HCT116 (cell line): Measurements from ENCODE around the gene GATAD2A. TPM values are rescaled to one million over a fixed set of nuclear protein-coding genes. Genes with fewer than 3 reads are reported as not detected.

Experiments
- ATAC-seq: fragments of 200-7000 bp; cut with Tn5 transposase; 2 replicates; pipeline ENCODE4 v1.9.1; 2020; ENCODE audit warnings: mild to moderate bottlenecking, moderate library complexity
- BruUV-seq: library from RNA; stranded (reverse); fragments of 400-500 nt; replicated peaks from 2 replicates; lab custom pipeline; 2021; lab: Mats Ljungman, UMichigan
- CTCF ChIA-PET: fragments of 300-600 bp; sonication (Branson Sonifier 250); formaldehyde crosslinking; loops from one replicate; lab custom pipeline; 2021; ENCODE audit warnings: antibody characterized with exemption; lab: Charles Lee
- POLR2A ChIA-PET: fragments of 300-600, 350-600 bp; sonication (Branson Sonifier 250); formaldehyde crosslinking; loops from one replicate; lab custom pipeline; 2021; ENCODE audit warnings: antibody characterized with exemption; lab: Charles Lee
- RAD21 ChIA-PET, 2 experiments: fragments of 300-600 bp; sonication (Branson Sonifier 250); formaldehyde crosslinking; loops; one replicate each; lab custom pipeline; 2023; ENCODE audit warnings: low total read pairs in 2 of 2; ENCODE audit not compliant: uncharacterized antibody in 2 of 2, unreplicated experiment in 2 of 2, low non-redundant PET in 1 of 2; lab: Charles Lee
- DNase-seq: peaks from one replicate; pipeline ENCODE4 v3.0.0-alpha.2; 2010; ENCODE audit warnings: low read depth, low spot score
- H2AFZ ChIP-seq: fragments of 200-600 bp; shearing (Covaris generic), sonication (generic); 2 replicates; pipeline ENCODE4 v1.6.1; 2017; ENCODE audit warnings: low read depth, mixed run types, mixed read lengths, antibody characterized with exemption, low read length; ENCODE audit not compliant: poor library complexity, severe bottlenecking
- H3K27ac ChIP-seq: 2 replicates; pipeline ENCODE4 v1.5.1; 2012; ENCODE audit warnings: low read depth, low read length
- H3K27me3 ChIP-seq: fragments of 200-600 bp; sonication (generic); 2 replicates; pipeline ENCODE4 v1.6.1; 2016; ENCODE audit warnings: mixed run types, low read length, mixed read lengths; ENCODE audit not compliant: insufficient read depth
- H3K36me3 ChIP-seq, 2 experiments: fragments of 200-500 bp in 1 of 2; fragments of 200-600 bp in 1 of 2; sonication (Bioruptor generic) in 1 of 2; sonication (generic) in 1 of 2; 2 replicates each; pipeline versions ENCODE4 v1.5.1 to v1.6.1; 2014 to 2016; ENCODE audit warnings: low read length in 2 of 2, inconsistent platforms in 1 of 2, mixed read lengths in 1 of 2, mixed run types in 1 of 2; ENCODE audit not compliant: insufficient read depth in 2 of 2, control insufficient read depth in 1 of 2
- H3K4me1 ChIP-seq, 2 experiments: fragments of 200-600 bp in 1 of 2; sonication (generic) in 1 of 2; 2 replicates each; pipeline versions ENCODE4 v1.5.1 to v1.6.1; 2012 to 2017; ENCODE audit warnings: low read length in 2 of 2, inconsistent platforms in 1 of 2, mild to moderate bottlenecking in 1 of 2, mixed read lengths in 1 of 2, mixed run types in 1 of 2, moderate library complexity in 1 of 2; ENCODE audit not compliant: insufficient read depth in 2 of 2, control insufficient read depth in 1 of 2
- H3K4me2 ChIP-seq: fragments of 200-600 bp; sonication (generic); 2 replicates; pipeline ENCODE4 v1.6.1; 2017; ENCODE audit warnings: mixed run types, low read length, mixed read lengths
- H3K4me3 ChIP-seq, 2 experiments: fragments of 200-600 bp in 1 of 2; sonication (generic) in 1 of 2; replicated peaks in 1 of 2; 2 replicates each; pipeline ENCODE4 v1.5.1; 2011 to 2016; ENCODE audit warnings: low read length in 2 of 2, control low read depth in 1 of 2, low read depth in 1 of 2, mild to moderate bottlenecking in 1 of 2, mixed read lengths in 1 of 2, mixed run types in 1 of 2
- H3K79me2 ChIP-seq: fragments of 200-600 bp; sonication (generic); 2 replicates; pipeline ENCODE4 v1.6.1; 2017; ENCODE audit warnings: mild to moderate bottlenecking, mixed run types, low read length, moderate library complexity, mixed read lengths; ENCODE audit not compliant: insufficient read depth
- H3K9ac ChIP-seq: fragments of 200-600 bp; sonication (generic); 2 replicates; pipeline ENCODE4 v1.6.1; 2016; ENCODE audit warnings: low read length, mixed read lengths
- H3K9me2 ChIP-seq: fragments of 200-600 bp; sonication (generic), shearing (Covaris generic); 2 replicates; pipeline ENCODE4 v1.6.1; 2017; ENCODE audit warnings: mixed run types, mild to moderate bottlenecking, moderate library complexity; ENCODE audit not compliant: insufficient read depth
- H3K9me3 ChIP-seq, 2 experiments: fragments of 200-500 bp in 1 of 2; fragments of 200-600 bp in 1 of 2; sonication (Bioruptor generic) in 1 of 2; sonication (generic) in 1 of 2; 2 replicates each; pipeline ENCODE4 v1.6.1; 2014 to 2017; ENCODE audit warnings: low read length in 2 of 2, mixed read lengths in 2 of 2, inconsistent platforms in 1 of 2, low read depth in 1 of 2, mild to moderate bottlenecking in 1 of 2, mixed run types in 1 of 2, moderate library complexity in 1 of 2; ENCODE audit not compliant: control insufficient read depth in 1 of 2, insufficient read depth in 1 of 2
- H4K20me1 ChIP-seq: fragments of 200-600 bp; sonication (generic), shearing (Covaris generic); 2 replicates; pipeline ENCODE4 v1.6.1; 2017; ENCODE audit warnings: mixed run types, mild to moderate bottlenecking, moderate library complexity; ENCODE audit not compliant: insufficient read depth
- EZH2 ChIP-seq: fragments of 200-600 bp; sonication (generic); IDR thresholded peaks from 2 replicates; pipeline ENCODE4 v1.6.1; 2017; ENCODE audit warnings: antibody characterized with exemption, mixed run types
- POLR2A ChIP-seq: IDR thresholded peaks from 2 replicates; pipeline ENCODE4 v1.7.0; 2011; ENCODE audit warnings: borderline replicate concordance; ENCODE audit not compliant: insufficient read depth, insufficient read length; ENCODE audit errors: extremely low read depth
- POLR2AphosphoS5 ChIP-seq: IDR thresholded peaks from 2 replicates; pipeline ENCODE4 v1.6.1; 2011; ENCODE audit warnings: mild to moderate bottlenecking, low read depth, low read length, moderate library complexity
- RAD21 ChIP-seq: IDR thresholded peaks from 2 replicates; pipeline ENCODE4 v1.6.1; 2012; ENCODE audit warnings: low read depth, mild to moderate bottlenecking
- SIN3A ChIP-seq: IDR thresholded peaks from 2 replicates; pipeline ENCODE4 v1.6.1; 2012; ENCODE audit warnings: low read depth
- SRF ChIP-seq: IDR thresholded peaks from 2 replicates; pipeline ENCODE4 v1.6.1; 2012; ENCODE audit warnings: low read depth
- YY1 ChIP-seq: IDR thresholded peaks from 2 replicates; pipeline ENCODE4 v1.6.1; 2011; ENCODE audit warnings: low read length, low read depth, moderate library complexity, mild to moderate bottlenecking; ENCODE audit not compliant: insufficient replicate concordance; ENCODE audit errors: extremely low read depth
- intact Hi-C: fragments of 100-400 bp; cut with micrococcal nuclease; formaldehyde crosslinking; loops from 2 replicates; pipeline ENCODE4 v1.10.0; 2022
- total RNA-seq: library from RNA; stranded (reverse); gene quantifications from one replicate; pipeline ENCODE4 v1.2.1, GENCODE V29; 2021; ENCODE audit not compliant: unreplicated experiment
- TF ChIP-seq, protein P1 (sequence below): IDR thresholded peaks from 2 replicates; pipeline ENCODE4 v1.6.1; 2012; ENCODE audit warnings: low read depth
- TF ChIP-seq, protein P2 (sequence below): IDR thresholded peaks from 2 replicates; pipeline ENCODE4 v1.6.1; 2012
- TF ChIP-seq, protein P3 (sequence below): IDR thresholded peaks from 2 replicates; pipeline ENCODE4 v1.6.1; 2011; ENCODE audit warnings: mild to moderate bottlenecking, low read length, moderate library complexity; ENCODE audit not compliant: insufficient replicate concordance; ENCODE audit errors: extremely low read depth

GATAD2A gene
- total RNA-seq, 1 experiment from 2014 or later = 130 TPM

DNA sequence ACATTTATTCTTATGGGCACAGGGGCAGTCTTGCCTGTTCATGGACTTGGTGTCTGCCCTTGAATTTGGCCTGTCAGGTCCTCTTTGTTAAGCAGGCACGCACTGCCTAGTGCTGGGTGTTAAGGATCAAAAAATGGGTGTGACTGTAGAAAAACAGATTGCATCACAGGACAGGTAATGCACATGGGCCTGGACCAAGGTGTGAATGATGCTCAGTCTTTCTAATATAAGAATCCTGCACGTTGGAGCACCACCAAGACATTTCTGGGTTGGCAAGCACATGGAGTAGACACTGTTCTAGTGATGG lies 33.7 kb downstream of the GATAD2A start:
- Histone ChIP-seq H3K27ac (no peak overlapping the region), H3K27me3 (no peaks in the 10 kb centered on the region), H3K79me2 (peaks cover 95% of the 10 kb centered on the region), H3K4me1 (peaks cover 0 to 13% of the 10 kb centered on the region in 2 experiments; a peak in 2 of 4 replicates), H3K9me2 (no peaks in the 10 kb centered on the region), H3K36me3 (peaks cover 0 to 7% of the 10 kb centered on the region in 2 experiments; a peak in 2 of 4 replicates), H2AFZ (no peak overlapping the region), H3K4me3 (no peak overlapping the region), H3K9ac (no peak overlapping the region), H4K20me1 (peaks cover 7% of the 10 kb centered on the region; the same call in 1 of the 2 replicates), H3K9me3 (no peaks in the 10 kb centered on the region), H3K4me2 (no peak overlapping the region)
- intact Hi-C loops = no loop called here
- no peak for ATAC-seq
- ChIA-PET CTCF (no interaction called here), RAD21 (no interaction called here), POLR2A (no interaction called here)
- DNase-seq = no peak
- TF ChIP-seq, protein P1, sequence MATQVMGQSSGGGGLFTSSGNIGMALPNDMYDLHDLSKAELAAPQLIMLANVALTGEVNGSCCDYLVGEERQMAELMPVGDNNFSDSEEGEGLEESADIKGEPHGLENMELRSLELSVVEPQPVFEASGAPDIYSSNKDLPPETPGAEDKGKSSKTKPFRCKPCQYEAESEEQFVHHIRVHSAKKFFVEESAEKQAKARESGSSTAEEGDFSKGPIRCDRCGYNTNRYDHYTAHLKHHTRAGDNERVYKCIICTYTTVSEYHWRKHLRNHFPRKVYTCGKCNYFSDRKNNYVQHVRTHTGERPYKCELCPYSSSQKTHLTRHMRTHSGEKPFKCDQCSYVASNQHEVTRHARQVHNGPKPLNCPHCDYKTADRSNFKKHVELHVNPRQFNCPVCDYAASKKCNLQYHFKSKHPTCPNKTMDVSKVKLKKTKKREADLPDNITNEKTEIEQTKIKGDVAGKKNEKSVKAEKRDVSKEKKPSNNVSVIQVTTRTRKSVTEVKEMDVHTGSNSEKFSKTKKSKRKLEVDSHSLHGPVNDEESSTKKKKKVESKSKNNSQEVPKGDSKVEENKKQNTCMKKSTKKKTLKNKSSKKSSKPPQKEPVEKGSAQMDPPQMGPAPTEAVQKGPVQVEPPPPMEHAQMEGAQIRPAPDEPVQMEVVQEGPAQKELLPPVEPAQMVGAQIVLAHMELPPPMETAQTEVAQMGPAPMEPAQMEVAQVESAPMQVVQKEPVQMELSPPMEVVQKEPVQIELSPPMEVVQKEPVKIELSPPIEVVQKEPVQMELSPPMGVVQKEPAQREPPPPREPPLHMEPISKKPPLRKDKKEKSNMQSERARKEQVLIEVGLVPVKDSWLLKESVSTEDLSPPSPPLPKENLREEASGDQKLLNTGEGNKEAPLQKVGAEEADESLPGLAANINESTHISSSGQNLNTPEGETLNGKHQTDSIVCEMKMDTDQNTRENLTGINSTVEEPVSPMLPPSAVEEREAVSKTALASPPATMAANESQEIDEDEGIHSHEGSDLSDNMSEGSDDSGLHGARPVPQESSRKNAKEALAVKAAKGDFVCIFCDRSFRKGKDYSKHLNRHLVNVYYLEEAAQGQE = no peak
- TF ChIP-seq SRF = no peak
- no peak for TF ChIP-seq EZH2
- no peak for TF ChIP-seq POLR2A
- no peak for TF ChIP-seq POLR2AphosphoS5
- no peak for TF ChIP-seq SIN3A
- TF ChIP-seq RAD21 = no peak
- TF ChIP-seq YY1 = no peak
- TF ChIP-seq, protein P2, sequence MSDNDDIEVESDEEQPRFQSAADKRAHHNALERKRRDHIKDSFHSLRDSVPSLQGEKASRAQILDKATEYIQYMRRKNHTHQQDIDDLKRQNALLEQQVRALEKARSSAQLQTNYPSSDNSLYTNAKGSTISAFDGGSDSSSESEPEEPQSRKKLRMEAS = no peak
- TF ChIP-seq, protein P3, sequence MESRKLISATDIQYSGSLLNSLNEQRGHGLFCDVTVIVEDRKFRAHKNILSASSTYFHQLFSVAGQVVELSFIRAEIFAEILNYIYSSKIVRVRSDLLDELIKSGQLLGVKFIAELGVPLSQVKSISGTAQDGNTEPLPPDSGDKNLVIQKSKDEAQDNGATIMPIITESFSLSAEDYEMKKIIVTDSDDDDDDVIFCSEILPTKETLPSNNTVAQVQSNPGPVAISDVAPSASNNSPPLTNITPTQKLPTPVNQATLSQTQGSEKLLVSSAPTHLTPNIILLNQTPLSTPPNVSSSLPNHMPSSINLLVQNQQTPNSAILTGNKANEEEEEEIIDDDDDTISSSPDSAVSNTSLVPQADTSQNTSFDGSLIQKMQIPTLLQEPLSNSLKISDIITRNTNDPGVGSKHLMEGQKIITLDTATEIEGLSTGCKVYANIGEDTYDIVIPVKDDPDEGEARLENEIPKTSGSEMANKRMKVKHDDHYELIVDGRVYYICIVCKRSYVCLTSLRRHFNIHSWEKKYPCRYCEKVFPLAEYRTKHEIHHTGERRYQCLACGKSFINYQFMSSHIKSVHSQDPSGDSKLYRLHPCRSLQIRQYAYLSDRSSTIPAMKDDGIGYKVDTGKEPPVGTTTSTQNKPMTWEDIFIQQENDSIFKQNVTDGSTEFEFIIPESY = no peak
- TF ChIP-seq, all 23 proteins: peak for 0
- no TSS peak for BruUV-seq
